Thyroid gland (tissue), 4 donors: ENCODE data around the gene CEP170. TPM values are rescaled to one million over a fixed set of nuclear protein-coding genes. Genes with fewer than 3 reads are reported as not detected.

Experiments used
- DNase-seq, 2 donors: peaks; one replicate each; pipeline ENCODE4 v3.0.0-alpha.2; 2019
- H3K27ac ChIP-seq, 3 donors: fragments of 200-600 bp; sonication (generic); 1 replicate in 2 of 3; 2 replicates in 1 of 3; pipeline ENCODE4 v1.5.1; 2016 to 2019; ENCODE audit warnings: mild to moderate bottlenecking in 1 of 3, moderate library complexity in 1 of 3
- H3K27me3 ChIP-seq: fragments of 200-600 bp; sonication (generic); one replicate; pipeline ENCODE4 v1.5.1; 2019
- H3K36me3 ChIP-seq, 2 donors: fragments of 200-600 bp; sonication (generic); one replicate each; pipeline ENCODE4 v1.5.1; 2016 to 2019
- H3K4me1 ChIP-seq, 2 donors: fragments of 200-600 bp; sonication (generic); one replicate each; pipeline ENCODE4 v1.5.1; 2017 to 2019
- H3K4me3 ChIP-seq, 3 donors: fragments of 200-600 bp; sonication (generic); replicated peaks in 1 of 3; 1 replicate in 2 of 3; 2 replicates in 1 of 3; pipeline ENCODE4 v1.5.1; 2016; ENCODE audit warnings: mild to moderate bottlenecking in 1 of 3
- H3K9me3 ChIP-seq: fragments of 200-600 bp; sonication (generic); one replicate; pipeline ENCODE4 v1.5.1; 2017
- POLR2A ChIP-seq, 2 donors: fragments of 450-650 bp; IDR thresholded peaks; one replicate each; pipeline ENCODE4 v1.6.1; 2017; ENCODE audit warnings: antibody characterized with exemption in 2 of 2, mild to moderate bottlenecking in 2 of 2, moderate library complexity in 1 of 2
- WGBS, 2 donors: methylation state at CpG; one replicate each; pipeline ENCODE4 v1.1.5; 2017; 5-methylcytosine and 5-hydroxymethylcytosine counted together
- intact Hi-C: fragments of 100-400 bp; cut with DNase I; formaldehyde crosslinking; loops from one replicate; pipeline ENCODE4 v1.15.1; 2023
- total RNA-seq, 4 donors: library from RNA; depleted of rRNA; stranded (reverse); fragments of >200 nt; gene quantifications; one replicate each; pipeline ENCODE4 v1.2.3, GENCODE V29; 2016
- TF ChIP-seq, protein P1 (sequence below), 6 experiments: fragments of 200-600 bp in 3 of 6; fragments of 450-650 bp in 3 of 6; sonication (generic) in 3 of 6; IDR thresholded peaks; one replicate each; pipeline ENCODE4 v1.5.1; 2016 to 2019; ENCODE audit warnings: antibody characterized with exemption in 6 of 6, mild to moderate bottlenecking in 2 of 6, inconsistent platforms in 1 of 6, moderate library complexity in 1 of 6

The CEP170 gene
- total RNA-seq, 4 donors from 2014 or later: 62.8 to 93.8 (median 75.3) TPM

- H3K27ac ChIP-seq: peak overlapping the region in 1 of 3 donors; percentile 16
Measured at GRCh38 chr1:243244432-243244841, 10.6 kb downstream of the CEP170 start.

DNA sequence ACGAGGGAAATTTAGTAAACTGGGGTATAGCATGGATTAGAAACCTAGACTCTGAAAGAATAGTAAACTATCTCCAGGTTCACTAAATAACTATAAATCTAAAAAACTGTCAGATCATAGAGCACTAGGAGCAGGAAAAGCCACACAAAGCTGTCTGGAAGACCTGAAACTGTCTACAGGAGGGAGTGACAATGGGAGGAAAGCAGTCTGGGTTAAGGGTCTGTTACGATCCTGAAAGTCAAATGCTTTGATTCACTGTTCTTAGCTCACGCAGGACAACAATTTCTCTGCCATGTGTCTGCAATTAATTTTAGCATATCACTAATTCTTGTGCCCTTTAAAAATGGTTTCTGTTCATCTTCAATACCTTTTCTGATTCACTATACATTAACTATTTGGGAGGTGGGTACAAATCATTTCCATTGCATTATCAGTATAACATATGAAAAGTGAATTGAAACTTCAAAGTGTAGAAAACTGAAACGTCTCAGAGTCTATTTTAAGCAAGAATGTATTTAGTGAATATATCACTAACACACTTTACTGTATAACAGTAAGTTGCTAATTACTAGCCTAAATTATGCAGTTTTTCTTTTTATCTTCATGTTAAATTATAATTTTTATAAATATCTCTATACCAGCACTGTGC lies 18.4 kb downstream of the CEP170 start:
- DNase-seq: no peak
- Histone ChIP-seq H3K4me1 (peaks cover 21 to 28% of the 10 kb centered on the region in 2 donors), H3K4me3 (no peak overlapping the region), H3K36me3 (no peaks in the 10 kb centered on the region), H3K27me3 (no peaks in the 10 kb centered on the region), H3K27ac (peak overlapping the region in 2 of 3 donors; percentile 49 to 50), H3K9me3 (no peaks in the 10 kb centered on the region)
- intact Hi-C loops: loop anchor here (10.0 kb wide), 1 partner anchor 68 kb away; no protein-coding TSS in a partner anchor
- WGBS, 2 donors: 74 to 84% methylated on average over 4 of the region's 4 CpGs
- TF ChIP-seq POLR2A (IDR thresholded peaks at IDR 0.05): no peak
- TF ChIP-seq, protein P1, sequence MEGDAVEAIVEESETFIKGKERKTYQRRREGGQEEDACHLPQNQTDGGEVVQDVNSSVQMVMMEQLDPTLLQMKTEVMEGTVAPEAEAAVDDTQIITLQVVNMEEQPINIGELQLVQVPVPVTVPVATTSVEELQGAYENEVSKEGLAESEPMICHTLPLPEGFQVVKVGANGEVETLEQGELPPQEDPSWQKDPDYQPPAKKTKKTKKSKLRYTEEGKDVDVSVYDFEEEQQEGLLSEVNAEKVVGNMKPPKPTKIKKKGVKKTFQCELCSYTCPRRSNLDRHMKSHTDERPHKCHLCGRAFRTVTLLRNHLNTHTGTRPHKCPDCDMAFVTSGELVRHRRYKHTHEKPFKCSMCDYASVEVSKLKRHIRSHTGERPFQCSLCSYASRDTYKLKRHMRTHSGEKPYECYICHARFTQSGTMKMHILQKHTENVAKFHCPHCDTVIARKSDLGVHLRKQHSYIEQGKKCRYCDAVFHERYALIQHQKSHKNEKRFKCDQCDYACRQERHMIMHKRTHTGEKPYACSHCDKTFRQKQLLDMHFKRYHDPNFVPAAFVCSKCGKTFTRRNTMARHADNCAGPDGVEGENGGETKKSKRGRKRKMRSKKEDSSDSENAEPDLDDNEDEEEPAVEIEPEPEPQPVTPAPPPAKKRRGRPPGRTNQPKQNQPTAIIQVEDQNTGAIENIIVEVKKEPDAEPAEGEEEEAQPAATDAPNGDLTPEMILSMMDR (IDR thresholded peaks at IDR 0.05): no peak

More at GRCh38 chr1:243244432-243244841, 10.6 kb downstream of the CEP170 start:
- TF ChIP-seq, protein P1 (IDR thresholded peaks at IDR 0.05): no peak
- TF ChIP-seq POLR2A (IDR thresholded peaks at IDR 0.05): no peak
- no peak for DNase-seq
- intact Hi-C loops: no loop called here
- Histone ChIP-seq H3K9me3 (no peaks in the 10 kb centered on the region), H3K4me3 (no peak overlapping the region), H3K4me1 (peaks cover 0 to 15% of the 10 kb centered on the region in 2 donors), H3K36me3 (no peaks in the 10 kb centered on the region), H3K27me3 (no peaks in the 10 kb centered on the region)
- WGBS, 2 donors: 80 to 87% methylated on average over 9 of the region's 9 CpGs

- Histone ChIP-seq H3K36me3 (no peaks in the 10 kb centered on the region), H3K27me3 (no peaks in the 10 kb centered on the region), H3K4me1 (peaks cover 21 to 28% of the 10 kb centered on the region in 2 donors), H3K27ac (peak overlapping the region; percentile 10 to 50 (median 49)), H3K9me3 (no peaks in the 10 kb centered on the region), H3K4me3 (no peak overlapping the region)
- no peak for TF ChIP-seq POLR2A (IDR thresholded peaks at IDR 0.05)
- TF ChIP-seq, protein P1 (IDR thresholded peaks at IDR 0.05): no peak
- intact Hi-C loops: loop anchor here (10.0 kb wide), 1 partner anchor 70 kb away; no protein-coding TSS in a partner anchor
- WGBS, 2 donors: 64 to 69% methylated on average over 4 of the region's 4 CpGs
- DNase-seq: no peak
Measured at GRCh38 chr1:243234978-243235647, 20.0 kb downstream of the CEP170 start.

DNA sequence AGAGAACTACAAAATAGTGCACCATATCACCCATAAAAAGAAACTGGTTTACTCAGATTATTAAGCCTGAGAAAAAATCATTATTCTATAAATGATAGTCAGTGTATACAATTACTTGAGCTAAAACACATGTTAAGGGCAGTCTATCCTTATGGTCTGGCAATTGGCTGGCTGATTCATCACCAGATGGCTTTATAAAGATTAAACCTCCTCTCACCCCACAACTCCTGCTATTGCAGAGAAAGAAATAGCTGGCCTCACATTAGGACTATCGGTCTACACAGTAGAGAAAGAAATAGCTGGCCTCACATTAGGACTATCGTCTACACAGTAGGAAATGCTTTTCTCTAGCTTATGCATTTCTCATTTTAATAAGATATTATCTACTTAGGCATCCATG lies 21.2 kb downstream of the CEP170 start:
- Histone ChIP-seq H3K36me3 (no peaks in the 10 kb centered on the region), H3K4me1 (peaks cover 21 to 39% of the 10 kb centered on the region in 2 donors), H3K4me3 (no peak overlapping the region), H3K27me3 (no peaks in the 10 kb centered on the region), H3K9me3 (no peaks in the 10 kb centered on the region), H3K27ac (no peak overlapping the region)
- TF ChIP-seq, protein P1 (IDR thresholded peaks at IDR 0.05): no peak
- TF ChIP-seq POLR2A (IDR thresholded peaks at IDR 0.05): no peak
- DNase-seq: no peak
- 94 to 95% methylated on average over 2 of the region's 2 CpGs for WGBS, 2 donors
- intact Hi-C loops: loop anchor here (10.0 kb wide), 1 partner anchor 71 kb away; no protein-coding TSS in a partner anchor

GRCh38 chr1:243230914-243231313 lies 24.2 kb downstream of the CEP170 start:
- no peak for DNase-seq
- Histone ChIP-seq H3K4me1 (peaks cover 8 to 31% of the 10 kb centered on the region in 2 donors), H3K9me3 (no peaks in the 10 kb centered on the region), H3K27me3 (no peaks in the 10 kb centered on the region), H3K4me3 (no peak overlapping the region), H3K27ac (no peak overlapping the region), H3K36me3 (no peaks in the 10 kb centered on the region)
- intact Hi-C loops: loop anchor here (10.0 kb wide), 1 partner anchor 74 kb away; no protein-coding TSS in a partner anchor
- TF ChIP-seq, protein P1 (IDR thresholded peaks at IDR 0.05): no peak
- no peak for TF ChIP-seq POLR2A (IDR thresholded peaks at IDR 0.05)
